Activated naive CD4-positive, alpha-beta T cell treated with anti-CD3 and anti-CD28 coated beads for 36 hours (primary cell): ENCODE measurements around the gene RNF130. TPM values are rescaled to one million over a fixed set of nuclear protein-coding genes. Genes with fewer than 3 reads are reported as not detected.
"Not testable (repeated sequence)": the region's sequence is repeated elsewhere in the genome, so short reads cannot be mapped to it uniquely, and the experiment has no call there.

Experiments used
- CTCF ChIA-PET: fragments of 350-600 bp; sonication (Branson Sonifier 250); formaldehyde crosslinking; loops from one replicate; lab custom pipeline; 2021; ENCODE audit warnings: antibody characterized with exemption; lab: Charles Lee
- DNase-seq: peaks from one replicate; pipeline ENCODE4 v3.0.0-alpha.2; 2020
- H3K27ac Mint-ChIP-seq: one replicate; pipeline ENCODE4 v1.8.0; 2021; ENCODE audit warnings: mild to moderate bottlenecking, mixed read lengths
- H3K27me3 Mint-ChIP-seq: one replicate; pipeline ENCODE4 v1.8.0; 2021; ENCODE audit warnings: low read depth, mixed read lengths
- H3K36me3 Mint-ChIP-seq: one replicate; pipeline ENCODE4 v1.8.0; 2021; ENCODE audit warnings: low read depth, mixed read lengths
- H3K4me1 Mint-ChIP-seq: one replicate; pipeline ENCODE4 v1.8.0; 2021; ENCODE audit warnings: low read depth, mixed read lengths
- H3K4me3 Mint-ChIP-seq: one replicate; pipeline ENCODE4 v1.8.0; 2021; ENCODE audit warnings: mild to moderate bottlenecking, moderate library complexity, mixed read lengths
- H3K9me3 Mint-ChIP-seq: one replicate; pipeline ENCODE4 v1.8.0; 2021; ENCODE audit warnings: mixed read lengths
- intact Hi-C: fragments of 100-400 bp; cut with micrococcal nuclease; formaldehyde crosslinking; loops from one replicate; pipeline ENCODE4 v1.15.1; 2023
- total RNA-seq, 2 experiments: library from RNA; stranded (reverse); gene quantifications; one replicate each; pipeline ENCODE4 v1.2.3, GENCODE V29; 2021

Gene RNF130
- total RNA-seq, 2 experiments from 2014 or later: 10.3 to 11.9 TPM

DNA sequence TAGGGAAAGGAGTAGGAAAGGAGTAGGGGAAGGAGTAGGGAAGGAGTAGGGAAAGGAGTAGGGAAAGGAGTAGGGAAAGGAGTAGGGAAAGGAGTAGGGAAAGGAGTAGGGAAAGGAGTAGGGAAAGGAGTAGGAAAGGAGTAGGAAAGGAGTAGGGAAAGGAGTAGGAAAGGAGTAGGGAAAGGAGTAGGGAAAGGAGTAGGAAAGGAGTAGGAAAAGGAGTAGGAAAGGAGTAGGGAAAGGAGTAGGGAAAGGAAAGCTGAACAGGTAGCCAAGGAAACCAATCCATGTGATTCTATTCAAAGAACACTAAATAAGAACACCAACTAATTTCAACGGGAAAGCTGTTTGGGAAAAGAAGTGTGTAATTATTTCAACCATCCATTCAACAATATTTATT is 56.0 kb downstream of the RNF130 start:
- H3K4me3 Mint-ChIP-seq, DNase-seq, H3K9me3 Mint-ChIP-seq, CTCF ChIA-PET, H3K4me1 Mint-ChIP-seq, H3K27me3 Mint-ChIP-seq, intact Hi-C loops, H3K27ac Mint-ChIP-seq: not testable (repeated sequence)
- peaks cover 22% of the 10 kb centered on the region for H3K36me3 Mint-ChIP-seq

GRCh38 chr5:180013678-180014077 is 57.9 kb downstream of the RNF130 start:
- CTCF ChIA-PET: no interaction called here
- peaks cover 19% of the 10 kb centered on the region for H3K36me3 Mint-ChIP-seq
- H3K27me3 Mint-ChIP-seq: no peaks in the 10 kb centered on the region

DNA sequence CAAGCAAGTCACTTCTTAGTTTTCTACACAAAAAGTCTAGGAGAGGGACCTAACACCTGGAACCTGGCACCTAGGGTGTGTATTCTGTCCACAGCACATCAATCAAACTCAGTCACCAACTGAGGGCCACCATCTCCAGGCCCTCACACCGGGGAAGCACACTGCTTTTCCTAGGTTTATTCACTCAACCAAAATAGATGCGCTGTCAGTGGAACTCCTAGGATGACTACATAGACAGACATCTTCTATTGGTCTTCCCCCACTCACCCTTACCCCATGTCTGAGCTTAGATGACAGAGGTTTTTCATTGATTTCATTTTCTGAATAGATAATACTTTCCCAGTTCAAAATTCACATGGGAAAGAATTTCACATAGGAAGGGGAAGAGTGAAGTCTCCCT is 59.2 kb downstream of the RNF130 start:
- no peak for DNase-seq
- Mint-ChIP-seq H3K9me3 (no peaks in the 10 kb centered on the region), H3K27ac (no peak overlapping the region), H3K36me3 (peaks cover 15% of the 10 kb centered on the region), H3K27me3 (no peaks in the 10 kb centered on the region), H3K4me1 (peaks cover 6% of the 10 kb centered on the region), H3K4me3 (no peak overlapping the region)
- intact Hi-C loops: no loop called here
- CTCF ChIA-PET: no interaction called here

More at GRCh38 chr5:180013678-180014077, 57.9 kb downstream of the RNF130 start:
- intact Hi-C loops: no loop called here
- H3K4me3 Mint-ChIP-seq: no peak overlapping the region
- H3K4me1 Mint-ChIP-seq: no peaks in the 10 kb centered on the region
- no peak for DNase-seq
- H3K9me3 Mint-ChIP-seq: no peaks in the 10 kb centered on the region
- H3K27ac Mint-ChIP-seq: no peak overlapping the region

DNA sequence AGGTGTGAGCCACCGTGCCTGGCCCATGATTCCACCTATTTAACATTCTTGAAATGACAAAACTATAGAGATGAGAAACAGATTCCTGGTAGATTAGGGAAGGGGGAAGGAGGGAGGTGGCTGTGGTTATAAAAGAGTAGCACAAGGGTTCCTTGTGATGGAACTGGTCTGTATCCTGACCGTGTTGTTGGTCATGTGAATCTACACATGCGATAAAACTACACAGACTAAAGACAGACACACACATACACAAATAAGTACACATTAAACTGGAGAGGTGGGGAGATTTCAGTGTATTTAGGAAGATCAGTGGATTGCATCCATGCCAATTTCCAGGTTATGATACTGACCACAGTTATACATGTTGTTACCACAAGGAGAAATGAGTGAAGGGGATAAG is 60.9 kb downstream of the RNF130 start:
- Mint-ChIP-seq H3K9me3 (no peaks in the 10 kb centered on the region), H3K4me3 (no peak overlapping the region), H3K4me1 (peaks cover 20% of the 10 kb centered on the region), H3K27me3 (no peaks in the 10 kb centered on the region), H3K36me3 (peaks cover 13% of the 10 kb centered on the region), H3K27ac (no peak overlapping the region)
- intact Hi-C loops: no loop called here
- no peak for DNase-seq
- CTCF ChIA-PET: interaction anchor here (0.6 kb wide), 1 partner anchor 87 kb away, joined by 6 read pairs; no protein-coding TSS in a partner anchor

- Mint-ChIP-seq H3K4me3 (no peak overlapping the region), H3K27ac (no peak overlapping the region), H3K36me3 (peaks cover 13% of the 10 kb centered on the region), H3K9me3 (no peaks in the 10 kb centered on the region), H3K4me1 (peaks cover 20% of the 10 kb centered on the region), H3K27me3 (no peaks in the 10 kb centered on the region)
- DNase-seq: no peak
- intact Hi-C loops: loop anchor here (5.0 kb wide), 2 partner anchors 63 to 83 kb away; partner anchors contain the start of gene RNF130
- CTCF ChIA-PET: no interaction called here
These were observed 62.0 kb downstream of the RNF130 start for GRCh38 chr5:180009581-180009980.

DNA sequence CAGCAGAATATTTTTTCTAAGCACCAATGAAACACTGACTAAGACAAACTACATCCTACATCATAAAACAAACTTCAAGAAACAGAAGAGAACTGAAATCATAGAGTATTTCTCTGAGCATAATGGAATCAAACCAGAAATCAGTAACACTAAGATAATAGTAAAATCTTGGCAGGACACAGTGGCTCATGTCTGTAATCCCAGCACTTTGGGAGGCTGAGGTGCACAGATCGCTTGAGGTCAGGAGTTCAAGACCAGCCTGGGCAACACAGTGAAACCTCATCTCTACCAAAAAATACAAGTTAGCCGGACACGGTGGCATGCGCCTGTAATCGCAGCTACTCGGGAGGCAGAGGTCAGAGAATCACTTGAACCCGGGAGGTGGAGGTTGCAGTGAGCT is 63.1 kb downstream of the RNF130 start:
- CTCF ChIA-PET: no interaction called here
- DNase-seq: no peak
- Mint-ChIP-seq H3K27me3 (no peaks in the 10 kb centered on the region), H3K36me3 (peaks cover 14% of the 10 kb centered on the region), H3K27ac (no peak overlapping the region), H3K4me1 (peaks cover 20% of the 10 kb centered on the region), H3K4me3 (no peak overlapping the region), H3K9me3 (no peaks in the 10 kb centered on the region)
- intact Hi-C loops: loop anchor here (5.0 kb wide), 2 partner anchors 64 to 84 kb away; partner anchors contain the start of gene RNF130

GRCh38 chr5:180007582-180007981 is 64.0 kb downstream of the RNF130 start:
- no peak for DNase-seq
- H3K36me3 Mint-ChIP-seq: peaks cover 15% of the 10 kb centered on the region
- no peak overlapping the region for H3K27ac Mint-ChIP-seq
- no peaks in the 10 kb centered on the region for H3K27me3 Mint-ChIP-seq
- H3K4me1 Mint-ChIP-seq: peaks cover 20% of the 10 kb centered on the region
- no peaks in the 10 kb centered on the region for H3K9me3 Mint-ChIP-seq
- intact Hi-C loops: loop anchor here (2.0 to 5.0 kb wide), 3 partner anchors 65 to 487 kb away; partner anchors contain the start of genes CNOT6 and RNF130
- no peak overlapping the region for H3K4me3 Mint-ChIP-seq
- CTCF ChIA-PET: interaction anchor here (0.9 kb wide), 1 partner anchor 10 kb away, joined by 4 read pairs; no protein-coding TSS in a partner anchor

DNA sequence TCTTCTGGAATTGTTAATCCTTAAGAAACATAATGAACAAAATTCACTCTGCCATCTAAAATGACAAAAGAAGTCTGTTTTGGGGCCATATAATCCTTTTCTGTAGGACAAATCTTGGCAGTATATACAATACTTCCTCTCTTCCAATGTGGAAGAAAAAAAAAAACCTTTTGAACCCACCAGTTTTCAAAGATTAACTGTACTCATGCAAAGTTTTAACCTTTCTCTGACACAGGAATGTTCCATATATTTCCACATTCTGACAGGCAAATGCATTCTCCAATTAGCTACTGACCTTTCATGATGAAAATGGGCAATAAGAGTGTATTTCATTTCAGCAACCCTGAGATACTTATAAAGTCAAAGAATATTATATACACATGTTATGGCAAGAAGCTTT is 65.4 kb downstream of the RNF130 start:
- peaks cover 13% of the 10 kb centered on the region for H3K36me3 Mint-ChIP-seq
- no peaks in the 10 kb centered on the region for H3K27me3 Mint-ChIP-seq

GRCh38 chr5:180003127-180003526 is 68.4 kb downstream of the RNF130 start:
- H3K36me3 Mint-ChIP-seq: peaks cover 3% of the 10 kb centered on the region
- H3K9me3 Mint-ChIP-seq: no peaks in the 10 kb centered on the region
- H3K4me1 Mint-ChIP-seq: peaks cover 20% of the 10 kb centered on the region
- no peaks in the 10 kb centered on the region for H3K27me3 Mint-ChIP-seq
- intact Hi-C loops: no loop called here
- CTCF ChIA-PET: no interaction called here
- H3K4me3 Mint-ChIP-seq: no peak overlapping the region
- DNase-seq: no peak
- H3K27ac Mint-ChIP-seq: no peak overlapping the region

More for the DNA sequence above, 65.4 kb downstream of the RNF130 start:
- Mint-ChIP-seq H3K4me3 (no peak overlapping the region), H3K4me1 (peaks cover 20% of the 10 kb centered on the region), H3K9me3 (no peaks in the 10 kb centered on the region), H3K27ac (no peak overlapping the region)
- CTCF ChIA-PET: no interaction called here
- no peak for DNase-seq
- intact Hi-C loops: loop anchor here (2.0 to 5.0 kb wide), 3 partner anchors 66 to 489 kb away; partner anchors contain the start of genes CNOT6 and RNF130

- Mint-ChIP-seq H3K27ac (no peak overlapping the region), H3K27me3 (no peaks in the 10 kb centered on the region), H3K4me1 (peaks cover 8% of the 10 kb centered on the region), H3K9me3 (no peaks in the 10 kb centered on the region), H3K36me3 (peaks cover 5% of the 10 kb centered on the region), H3K4me3 (no peak overlapping the region)
- intact Hi-C loops: no loop called here
- CTCF ChIA-PET: no interaction called here
- no peak for DNase-seq
These were observed 69.8 kb downstream of the RNF130 start for GRCh38 chr5:180001742-180002141.

DNA sequence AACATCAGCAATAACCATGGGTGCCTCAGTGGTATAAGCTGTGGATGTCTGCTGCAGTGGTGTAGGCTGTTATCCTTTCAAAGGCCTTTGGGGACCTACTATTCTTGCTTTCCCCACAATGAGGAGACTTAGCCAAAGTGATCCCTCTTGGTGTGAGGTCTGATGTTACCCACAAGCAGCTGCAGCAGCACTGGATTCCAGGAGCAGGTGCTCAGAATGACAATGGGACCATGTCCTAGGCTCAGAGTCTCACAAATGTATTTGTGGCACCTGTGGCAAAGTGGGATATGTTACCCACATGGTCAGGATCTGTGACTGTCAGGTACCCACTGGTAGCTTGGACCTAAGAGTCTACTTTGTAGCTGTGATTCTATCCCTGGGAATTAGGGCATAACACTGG is 70.4 kb downstream of the RNF130 start:
- no peak for DNase-seq
- Mint-ChIP-seq H3K27ac (no peak overlapping the region), H3K27me3 (no peaks in the 10 kb centered on the region), H3K36me3 (peaks cover 5% of the 10 kb centered on the region), H3K9me3 (no peaks in the 10 kb centered on the region), H3K4me3 (no peak overlapping the region), H3K4me1 (peaks cover 2% of the 10 kb centered on the region)
- CTCF ChIA-PET: no interaction called here
- intact Hi-C loops: no loop called here

DNA sequence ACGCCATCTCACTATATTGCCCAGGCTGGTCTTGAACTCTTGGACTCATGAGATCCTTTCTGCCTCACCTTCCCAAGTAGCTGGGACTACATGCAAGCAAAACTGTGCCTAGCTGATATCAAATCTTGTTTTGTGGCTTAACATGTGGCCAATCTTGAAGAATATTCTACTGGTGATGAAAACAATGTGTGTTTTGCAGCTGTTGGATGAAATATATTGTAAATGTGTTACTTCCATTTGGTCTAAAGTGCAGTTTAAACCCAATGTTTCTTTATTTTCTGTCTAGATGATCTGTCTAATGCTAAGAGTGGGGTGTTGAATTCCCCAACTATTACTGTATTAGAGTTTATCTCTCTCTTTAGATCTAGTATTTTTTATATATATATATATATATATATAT is 73.1 kb downstream of the RNF130 start:
- peaks cover 4% of the 10 kb centered on the region for H3K36me3 Mint-ChIP-seq
- DNase-seq: no peak
- no peaks in the 10 kb centered on the region for H3K27me3 Mint-ChIP-seq
- H3K4me3 Mint-ChIP-seq: no peak overlapping the region
- intact Hi-C loops: no loop called here
- CTCF ChIA-PET: no interaction called here
- H3K9me3 Mint-ChIP-seq: peaks cover 7% of the 10 kb centered on the region
- H3K4me1 Mint-ChIP-seq: no peaks in the 10 kb centered on the region
- no peak overlapping the region for H3K27ac Mint-ChIP-seq

DNA sequence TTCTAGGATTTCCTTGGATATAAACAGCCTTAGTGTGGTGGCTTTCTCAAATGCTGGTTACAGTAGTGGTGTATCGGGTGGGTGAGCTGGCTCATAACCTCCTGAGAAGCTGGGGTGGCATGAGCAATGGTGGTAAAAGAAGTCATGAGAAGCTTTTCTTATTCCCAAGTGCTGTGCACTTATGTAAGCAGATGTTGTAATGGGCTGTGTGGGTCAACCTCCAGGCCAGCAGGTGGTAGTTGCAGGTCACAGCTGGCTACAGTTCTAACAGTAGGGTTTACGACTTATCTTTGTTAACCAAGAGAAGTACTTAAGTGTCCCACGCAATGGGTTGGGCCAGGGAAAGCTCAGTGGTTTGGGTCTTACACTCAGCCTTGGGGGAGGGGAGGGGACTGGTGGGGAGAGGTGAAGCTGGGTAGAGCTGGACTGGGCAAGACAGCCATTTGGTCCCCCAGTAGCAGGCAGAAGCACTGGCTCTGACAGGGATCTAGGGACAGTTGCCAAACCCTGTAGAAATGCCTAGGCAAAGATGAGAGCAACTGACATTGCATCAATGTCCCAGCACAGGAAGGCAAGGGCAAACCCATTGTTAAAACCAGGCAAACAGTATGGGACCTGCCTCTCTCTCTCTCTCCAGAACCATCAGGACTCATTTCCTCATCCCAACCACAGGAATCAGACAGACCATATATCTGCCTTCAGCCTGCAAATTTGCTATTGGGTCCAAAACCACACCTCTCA is 76.8 kb downstream of the RNF130 start:
- Mint-ChIP-seq H3K27ac (no peak overlapping the region), H3K27me3 (no peaks in the 10 kb centered on the region), H3K4me1 (no peaks in the 10 kb centered on the region), H3K4me3 (no peak overlapping the region), H3K36me3 (peaks cover 8% of the 10 kb centered on the region), H3K9me3 (peaks cover 9% of the 10 kb centered on the region)
- no peak for DNase-seq
- intact Hi-C loops: no loop called here
- CTCF ChIA-PET: no interaction called here
